NCI-H82 treated with DMSO at 0.1 percent for 48 hours (cell line): ENCODE data around the gene C1QL4.

Experiments used
- DNase-seq: peaks from one replicate; lab custom pipeline; 2025; ENCODE audit not compliant: unreplicated experiment; lab: John Stamatoyannopoulos, UW

Gene C1QL4

GRCh38 chr12:49305762-49306510, 31.1 kb downstream of the C1QL4 start:
- no peak for DNase-seq

- no peak for DNase-seq
Measured at GRCh38 chr12:49304161-49304560, 32.8 kb downstream of the C1QL4 start.

- DNase-seq, result no peak
Measured at GRCh38 chr12:49301760-49302159, 35.2 kb downstream of the C1QL4 start.

GRCh38 chr12:49298160-49298559, 38.8 kb downstream of the C1QL4 start:
- DNase-seq, result no peak

- DNase-seq, result no peak
Measured at GRCh38 chr12:49297695-49298060, 39.3 kb downstream of the C1QL4 start.

- DNase-seq, result peak; percentile 27
Measured at GRCh38 chr12:49296836-49297694, 39.9 kb downstream of the C1QL4 start.

GRCh38 chr12:49296034-49296835, 40.8 kb downstream of the C1QL4 start:
- no peak for DNase-seq

GRCh38 chr12:49295082-49295936, 41.7 kb downstream of the C1QL4 start, which contains the start of gene PRPH:
TSS of gene PRPH (plus strand) at chr12:49295147. CDS start at chr12:49295201, 54 bp downstream.
- DNase-seq, result no peak

GRCh38 chr12:49294804-49295081, 42.2 kb downstream of the C1QL4 start:
- no peak for DNase-seq

GRCh38 chr12:49294086-49294803, 42.7 kb downstream of the C1QL4 start:
- DNase-seq, result peak; percentile 87

GRCh38 chr12:49293056-49293956, 43.7 kb downstream of the C1QL4 start:
- peak; percentile 36 for DNase-seq

GRCh38 chr12:49292729-49293055, 44.3 kb downstream of the C1QL4 start:
- DNase-seq, result peak; percentile 30

- no peak for DNase-seq
Measured at GRCh38 chr12:49288922-49289555, 47.9 kb downstream of the C1QL4 start.

- no peak for DNase-seq
Measured at GRCh38 chr12:49288412-49288853, 48.6 kb downstream of the C1QL4 start.

- DNase-seq, result no peak
Measured at GRCh38 chr12:49287876-49288275, 49.1 kb downstream of the C1QL4 start.

GRCh38 chr12:49284672-49285071, 52.3 kb downstream of the C1QL4 start:
- DNase-seq, result no peak

GRCh38 chr12:49283541-49284429, 53.2 kb downstream of the C1QL4 start:
- no peak for DNase-seq
